NCI-H2107 treated with DMSO at 0.1 percent for 48 hours (cell line): Measurements from ENCODE around the gene ARMH3.

ENCODE experiments used
- DNase-seq: peaks from one replicate; lab custom pipeline; 2025; ENCODE audit not compliant: unreplicated experiment; lab: John Stamatoyannopoulos, UW

The ARMH3 gene

DNA sequence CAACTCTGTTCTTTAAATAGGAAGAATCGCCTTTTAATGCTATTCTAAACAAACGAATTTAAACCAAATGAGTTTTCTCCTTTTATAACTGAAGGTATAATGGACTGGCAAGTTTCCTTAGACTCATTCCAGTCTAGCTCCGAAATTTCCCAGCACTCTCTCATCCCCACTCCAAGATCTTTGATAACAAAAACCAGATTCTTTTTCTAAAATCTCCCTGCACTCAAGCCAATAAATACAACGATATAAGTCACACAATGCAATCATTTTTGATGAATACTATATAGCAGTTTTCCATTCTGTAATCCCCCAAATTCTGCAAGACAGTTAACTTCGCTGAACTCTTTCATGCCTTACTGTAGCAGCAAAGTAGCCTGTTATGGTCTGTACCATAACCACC, 239.6 kb downstream of the ARMH3 start:
- no peak for DNase-seq

DNA sequence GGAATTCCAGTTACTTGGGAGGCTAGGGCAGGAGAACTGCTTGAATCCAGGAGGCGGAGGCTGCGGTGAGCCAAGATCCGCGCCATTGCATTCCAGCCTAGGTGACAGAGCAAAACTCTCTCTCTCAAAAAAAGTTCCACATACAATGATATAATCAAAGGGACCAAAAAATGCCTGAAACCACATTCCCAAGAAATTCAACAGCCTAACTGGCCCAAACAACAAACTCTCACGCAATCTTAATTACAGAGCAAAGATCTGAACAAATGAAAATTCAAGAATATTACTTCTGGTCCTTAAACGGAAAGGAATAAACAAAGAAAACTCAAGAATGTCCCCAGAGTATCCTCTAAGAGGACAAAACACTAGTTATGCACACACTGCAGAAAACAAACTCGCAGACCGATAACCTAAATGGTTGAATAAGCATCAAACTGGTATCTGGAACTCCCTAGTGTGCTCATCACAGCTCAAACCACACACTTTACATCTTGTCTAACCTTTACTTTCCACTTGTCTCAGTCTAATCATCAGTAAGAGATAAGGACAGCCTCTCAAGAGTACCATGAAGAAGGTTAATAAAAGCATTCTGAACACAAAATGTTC, 241.4 kb downstream of the ARMH3 start:
- no peak for DNase-seq

DNA sequence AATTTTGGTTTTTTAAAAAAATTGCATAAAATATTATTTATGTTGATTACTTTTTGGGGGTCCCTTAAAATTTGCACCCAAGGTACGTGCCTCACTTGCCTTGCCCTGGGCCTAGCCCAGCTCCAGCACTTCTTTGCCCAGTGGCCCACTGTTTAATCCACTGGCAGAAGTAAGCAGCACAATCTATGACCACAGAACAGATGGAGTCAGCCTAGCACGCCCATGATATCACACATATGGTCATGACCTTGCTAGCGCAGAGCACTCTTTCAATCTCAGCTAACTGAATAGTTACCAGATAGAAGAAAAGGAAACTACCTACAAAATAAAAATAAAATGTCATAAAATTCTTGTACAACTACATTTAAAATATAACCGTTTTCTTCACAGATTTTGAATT, 243.4 kb downstream of the ARMH3 start:
- no peak for DNase-seq

DNA sequence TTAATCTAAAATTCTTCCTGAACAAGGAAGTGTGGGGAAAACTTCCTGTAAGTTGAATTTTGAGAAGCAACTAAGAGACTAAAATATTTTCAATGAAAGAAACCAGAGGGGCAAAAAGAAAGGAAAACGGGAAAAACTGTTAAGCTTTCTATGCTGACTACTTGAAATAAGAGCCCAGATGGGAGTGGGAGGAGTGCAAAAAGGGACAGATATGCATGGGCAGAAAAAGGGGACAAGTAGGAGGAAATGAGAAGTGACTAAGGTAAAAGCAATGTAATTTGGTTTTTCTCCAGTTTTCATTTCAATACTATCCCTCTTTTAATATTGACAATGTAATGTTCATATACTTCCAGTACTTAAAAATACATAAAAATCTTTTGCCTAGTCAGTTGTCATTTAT, 248.8 kb downstream of the ARMH3 start:
- no peak for DNase-seq

DNA sequence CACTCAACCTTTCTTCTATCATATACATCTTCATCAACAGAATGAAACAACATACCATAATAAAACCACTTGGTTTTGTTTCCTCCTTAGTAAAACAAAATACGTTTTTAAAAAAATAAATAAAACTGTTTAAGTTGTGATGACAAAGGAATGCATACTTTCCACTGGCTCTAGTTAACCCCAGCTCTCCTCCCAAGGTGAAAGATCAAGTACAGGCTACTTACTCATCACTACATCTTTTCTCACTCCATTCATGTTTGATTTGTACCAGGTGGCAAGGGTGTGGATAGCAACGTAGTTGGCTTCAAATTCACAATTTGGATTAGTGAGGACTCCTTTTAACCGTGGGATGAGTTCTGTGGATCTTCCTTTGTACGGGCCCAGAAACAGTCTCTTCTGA, 252.5 kb downstream of the ARMH3 start:
- DNase-seq, result no peak

DNA sequence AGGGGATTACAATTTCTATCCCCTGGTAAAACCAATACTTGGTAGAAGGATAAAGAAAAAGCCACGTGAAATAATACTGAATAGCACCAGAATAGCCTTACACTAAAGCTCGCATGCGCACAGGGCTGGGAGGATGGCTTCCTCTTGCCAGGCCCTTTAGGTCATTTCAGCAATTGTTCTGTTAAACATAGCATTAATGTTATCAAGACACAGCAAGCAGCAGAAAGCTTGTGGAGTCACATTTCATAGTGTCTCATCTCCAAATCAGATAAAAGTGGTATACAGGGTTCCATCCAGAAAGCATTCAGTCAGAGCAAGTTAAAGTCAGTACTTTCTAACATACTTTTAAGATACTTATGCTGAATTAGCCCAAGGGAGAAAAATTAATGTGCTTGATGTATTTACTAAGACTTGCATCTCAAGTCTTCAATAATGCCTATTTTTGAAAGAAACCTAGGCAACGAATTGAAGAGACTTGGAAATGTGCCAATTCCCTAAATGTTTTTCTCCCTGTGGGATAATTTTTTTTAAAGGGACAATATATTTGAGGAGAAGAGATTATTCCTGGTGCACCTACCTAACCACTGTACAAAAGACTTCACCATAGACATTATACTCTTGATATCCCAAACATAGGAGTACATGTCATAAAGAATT, 258.4 kb downstream of the ARMH3 start:
- no peak for DNase-seq
